KBM-7 (cell line): ENCODE data around the gene MRAS.

Experiments used
- DNase-seq: peaks from one replicate; pipeline ENCODE4 v3.0.0-alpha.2; 2015
- in situ Hi-C: fragments of 300-500 bp; cut with MboI; formaldehyde crosslinking; loops from 2 replicates; pipeline ENCODE4 v1.14.3; 2020; ENCODE audit warnings: low sequenced_read_pairs, low pct_unique_long_range_greater_than_20kb, mixed read lengths

MRAS gene

GRCh38 chr3:138336454-138336999, 11.9 kb upstream of the MRAS start:
- no peak for DNase-seq
- in situ Hi-C loops = no loop called here

- in situ Hi-C loops = no loop called here
Measured at GRCh38 chr3:138338244-138338643, 10.1 kb upstream of the MRAS start.

GRCh38 chr3:138338811-138339210, 9.6 kb upstream of the MRAS start:
- no peak for DNase-seq
- in situ Hi-C loops = no loop called here

More at GRCh38 chr3:138338244-138338643, 10.1 kb upstream of the MRAS start:
- no peak for DNase-seq

GRCh38 chr3:138340511-138340910, 7.9 kb upstream of the MRAS start:
- DNase-seq = no peak

GRCh38 chr3:138344754-138345153, 3.6 kb upstream of the MRAS start:
- in situ Hi-C loops = no loop called here
- DNase-seq = no peak

More at GRCh38 chr3:138340511-138340910, 7.9 kb upstream of the MRAS start:
- in situ Hi-C loops = no loop called here

GRCh38 chr3:138348754-138349739, 668 bp downstream of the MRAS start:
- in situ Hi-C loops = no loop called here
- no peak for DNase-seq

GRCh38 chr3:138349926-138350665, 1.7 kb downstream of the MRAS start:
- no peak for DNase-seq
- in situ Hi-C loops = no loop called here

GRCh38 chr3:138351151-138351550, 2.8 kb downstream of the MRAS start:
- DNase-seq = no peak
- in situ Hi-C loops = no loop called here

GRCh38 chr3:138351916-138352550, 3.7 kb downstream of the MRAS start:
- no peak for DNase-seq
- in situ Hi-C loops = no loop called here

GRCh38 chr3:138354376-138354775, 6.0 kb downstream of the MRAS start:
- in situ Hi-C loops = no loop called here

GRCh38 chr3:138355071-138355470, 6.7 kb downstream of the MRAS start:
- in situ Hi-C loops = no loop called here
- DNase-seq = no peak

More at GRCh38 chr3:138354376-138354775, 6.0 kb downstream of the MRAS start:
- no peak for DNase-seq

GRCh38 chr3:138356730-138357405, 8.5 kb downstream of the MRAS start:
- in situ Hi-C loops = no loop called here
- no peak for DNase-seq

- DNase-seq = no peak
- in situ Hi-C loops = no loop called here
Measured at GRCh38 chr3:138359148-138359918, 11.0 kb downstream of the MRAS start.

GRCh38 chr3:138359919-138360868, 11.8 kb downstream of the MRAS start:
- in situ Hi-C loops = no loop called here
- DNase-seq = no peak

GRCh38 chr3:138360869-138361525, 12.6 kb downstream of the MRAS start:
- no peak for DNase-seq
- in situ Hi-C loops = no loop called here

GRCh38 chr3:138361561-138361971, 13.2 kb downstream of the MRAS start:
- DNase-seq = no peak
- in situ Hi-C loops = no loop called here

- in situ Hi-C loops = no loop called here
- DNase-seq = no peak
Measured at GRCh38 chr3:138362538-138362937, 14.2 kb downstream of the MRAS start.
